PC-3 (cell line): Measurements from ENCODE around the gene RASL10A. TPM values are rescaled to one million over a fixed set of nuclear protein-coding genes. Genes with fewer than 3 reads are reported as not detected.

Experiments used
- ATAC-seq: fragments of 200-7000 bp; cut with Tn5 transposase; 2 replicates; pipeline ENCODE4 v1.9.1; 2020; ENCODE audit warnings: mild to moderate bottlenecking, moderate library complexity
- BruUV-seq: library from RNA; stranded (reverse); fragments of 400-500 nt; replicated peaks from 2 replicates; lab custom pipeline; 2021; lab: Mats Ljungman, UMichigan
- CTCF ChIA-PET: fragments of 300-600 bp; sonication (Branson Sonifier 250); formaldehyde crosslinking; loops from one replicate; lab custom pipeline; 2022; ENCODE audit warnings: antibody characterized with exemption; lab: Charles Lee
- POLR2A ChIA-PET: fragments of 300-600 bp; sonication (Branson Sonifier 250); formaldehyde crosslinking; loops from one replicate; lab custom pipeline; 2022; ENCODE audit warnings: antibody characterized with exemption; ENCODE audit not compliant: unreplicated experiment; lab: Charles Lee
- DNase-seq: peaks from one replicate; pipeline ENCODE4 v3.0.0-alpha.2; 2015
- H2AFZ ChIP-seq: fragments of 300-600 bp; sonication (generic); 2 replicates; pipeline ENCODE4 v1.6.0; 2016; ENCODE audit warnings: antibody characterized with exemption, low read length
- H3F3A ChIP-seq: fragments of 300-600 bp; sonication (generic); one replicate; pipeline ENCODE4 v1.6.0; 2017; ENCODE audit warnings: antibody characterized with exemption, low read length, control low read depth, mild to moderate bottlenecking; ENCODE audit not compliant: unreplicated experiment
- H3K27ac ChIP-seq: fragments of 300-600 bp; sonication (generic); 2 replicates; pipeline ENCODE4 v1.5.1; 2016; ENCODE audit warnings: mild to moderate bottlenecking, low read length
- H3K27me3 ChIP-seq: fragments of 300-600 bp; sonication (generic); 2 replicates; pipeline ENCODE4 v1.6.1; 2016; ENCODE audit warnings: low read length, mixed read lengths
- H3K36me3 ChIP-seq: fragments of 300-600 bp; sonication (generic); 2 replicates; pipeline ENCODE4 v1.6.1; 2016; ENCODE audit warnings: low read depth, mixed run types, low read length, mixed read lengths
- H3K4me1 ChIP-seq: fragments of 300-600 bp; sonication (generic); 2 replicates; pipeline ENCODE4 v1.5.1; 2016; ENCODE audit warnings: low read length; ENCODE audit not compliant: insufficient read depth
- H3K4me2 ChIP-seq: fragments of 300-600 bp; sonication (generic); 2 replicates; pipeline ENCODE4 v1.6.0; 2016; ENCODE audit warnings: low read length
- H3K4me3 ChIP-seq: fragments of 300-600 bp; sonication (generic); 2 replicates; pipeline ENCODE4 v1.5.1; 2016; ENCODE audit warnings: mild to moderate bottlenecking, low read length, mixed read lengths
- H3K79me2 ChIP-seq: fragments of 300-600 bp; sonication (generic); 2 replicates; pipeline ENCODE4 v1.6.1; 2017; ENCODE audit warnings: low read length, mixed read lengths
- H3K9ac ChIP-seq: fragments of 300-600 bp; sonication (generic); 2 replicates; pipeline ENCODE4 v1.6.0; 2016; ENCODE audit warnings: mild to moderate bottlenecking, low read length
- H3K9me2 ChIP-seq: fragments of 300-600 bp; sonication (generic); replicated peaks from 2 replicates; pipeline ENCODE4 v1.6.1; 2016; ENCODE audit warnings: mixed run types, low read length, mixed read lengths
- H3K9me3 ChIP-seq: fragments of 300-600 bp; sonication (generic); 2 replicates; pipeline ENCODE4 v1.6.1; 2016; ENCODE audit warnings: low read length, mixed read lengths
- H4K20me1 ChIP-seq: fragments of 300-600 bp; sonication (generic); 2 replicates; pipeline ENCODE4 v1.6.1; 2016; ENCODE audit warnings: low read length, mixed read lengths
- EZH2 ChIP-seq: fragments of 300-600 bp; sonication (generic); IDR thresholded peaks from one replicate; pipeline ENCODE4 v1.6.1; 2017; ENCODE audit warnings: antibody characterized with exemption, mild to moderate bottlenecking, low read length; ENCODE audit not compliant: unreplicated experiment
- EZH2phosphoT487 ChIP-seq: fragments of 300-600 bp; sonication (generic); IDR thresholded peaks from 2 replicates; pipeline ENCODE4 v1.6.1; 2018; ENCODE audit warnings: mild to moderate bottlenecking, antibody characterized with exemption, low read length, borderline replicate concordance
- intact Hi-C: fragments of 100-400 bp; cut with micrococcal nuclease; formaldehyde crosslinking; loops from 2 replicates; pipeline ENCODE4 v1.9.0; 2023
- total RNA-seq: library from RNA; depleted of rRNA; stranded (reverse); fragments of >200 nt; gene quantifications from 2 replicates; pipeline ENCODE4 v1.2.3, GENCODE V29; 2014
- TF ChIP-seq, protein P1 (sequence below): fragments of 300-600 bp; sonication (generic); conservative IDR thresholded peaks from 2 replicates; pipeline ENCODE4 v1.5.1; 2017; ENCODE audit warnings: antibody characterized with exemption, low read depth, mild to moderate bottlenecking, low read length

The RASL10A gene
- total RNA-seq, 1 experiment from 2014 or later: not detected

DNA sequence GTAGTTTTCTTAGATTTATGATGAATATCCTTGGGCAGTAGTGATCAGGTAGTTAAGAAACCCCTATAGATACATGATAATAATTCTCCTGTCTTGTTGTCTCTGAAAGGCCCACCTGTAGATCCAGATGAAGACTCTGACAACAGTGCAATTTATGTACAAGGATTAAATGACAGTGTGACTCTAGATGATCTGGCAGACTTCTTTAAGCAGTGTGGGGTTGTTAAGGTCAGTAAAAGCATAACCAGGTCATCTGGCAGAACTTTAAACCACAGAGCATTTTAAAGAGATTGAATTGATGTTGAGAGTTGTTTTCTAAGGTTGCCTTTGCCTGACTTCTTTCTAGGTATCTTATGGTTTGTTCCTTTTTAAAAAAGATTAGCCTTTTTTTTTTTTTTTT lies 23.1 kb downstream of the RASL10A start:
- Histone ChIP-seq H3K9me3 (no peaks in the 10 kb centered on the region), H3K27me3 (no peaks in the 10 kb centered on the region), H2AFZ (no peak overlapping the region), H3F3A (no peaks in the 10 kb centered on the region), H3K4me1 (no peaks in the 10 kb centered on the region), H3K36me3 (peaks cover 93% of the 10 kb centered on the region), H3K27ac (no peak overlapping the region), H3K9me2 (no peaks in the 10 kb centered on the region), H3K9ac (no peak overlapping the region), H4K20me1 (peaks cover 20% of the 10 kb centered on the region), H3K4me2 (no peak overlapping the region), H3K4me3 (no peak overlapping the region), H3K79me2 (peaks cover 16% of the 10 kb centered on the region)
- DNase-seq: no peak
- no peak for ATAC-seq
- ChIA-PET CTCF (no interaction called here), POLR2A (no interaction called here)
- intact Hi-C loops: no loop called here
- no TSS peak for BruUV-seq
- TF ChIP-seq EZH2 (no peak), EZH2phosphoT487 (no peak)
- TF ChIP-seq, protein P1, sequence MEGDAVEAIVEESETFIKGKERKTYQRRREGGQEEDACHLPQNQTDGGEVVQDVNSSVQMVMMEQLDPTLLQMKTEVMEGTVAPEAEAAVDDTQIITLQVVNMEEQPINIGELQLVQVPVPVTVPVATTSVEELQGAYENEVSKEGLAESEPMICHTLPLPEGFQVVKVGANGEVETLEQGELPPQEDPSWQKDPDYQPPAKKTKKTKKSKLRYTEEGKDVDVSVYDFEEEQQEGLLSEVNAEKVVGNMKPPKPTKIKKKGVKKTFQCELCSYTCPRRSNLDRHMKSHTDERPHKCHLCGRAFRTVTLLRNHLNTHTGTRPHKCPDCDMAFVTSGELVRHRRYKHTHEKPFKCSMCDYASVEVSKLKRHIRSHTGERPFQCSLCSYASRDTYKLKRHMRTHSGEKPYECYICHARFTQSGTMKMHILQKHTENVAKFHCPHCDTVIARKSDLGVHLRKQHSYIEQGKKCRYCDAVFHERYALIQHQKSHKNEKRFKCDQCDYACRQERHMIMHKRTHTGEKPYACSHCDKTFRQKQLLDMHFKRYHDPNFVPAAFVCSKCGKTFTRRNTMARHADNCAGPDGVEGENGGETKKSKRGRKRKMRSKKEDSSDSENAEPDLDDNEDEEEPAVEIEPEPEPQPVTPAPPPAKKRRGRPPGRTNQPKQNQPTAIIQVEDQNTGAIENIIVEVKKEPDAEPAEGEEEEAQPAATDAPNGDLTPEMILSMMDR: no peak

DNA sequence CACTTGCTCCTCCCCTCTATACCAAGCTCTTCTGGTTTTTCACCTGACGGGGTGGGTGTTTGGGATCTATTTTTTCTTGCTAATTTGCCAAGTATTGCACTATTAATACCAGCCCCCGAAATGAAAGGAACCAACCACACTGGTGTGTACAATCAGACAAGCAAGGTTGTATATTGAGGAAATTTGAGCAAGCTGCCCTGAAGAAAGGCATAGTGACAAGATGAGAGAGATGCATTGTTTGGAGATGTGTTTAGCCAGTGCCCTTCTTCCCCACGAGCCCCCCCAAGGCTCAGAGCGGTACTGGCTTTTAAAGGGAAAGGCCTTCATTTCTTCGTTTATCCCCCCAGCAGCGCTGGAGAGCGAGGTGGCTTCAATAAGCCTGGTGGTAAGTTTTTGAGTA lies 24.3 kb downstream of the RASL10A start:
- intact Hi-C loops: no loop called here
- H3K9me2 ChIP-seq: no peaks in the 10 kb centered on the region
- ChIA-PET POLR2A (no interaction called here), CTCF (no interaction called here)
- H3K4me1 ChIP-seq: no peaks in the 10 kb centered on the region
- peaks cover 20% of the 10 kb centered on the region for H4K20me1 ChIP-seq
- peaks cover 89% of the 10 kb centered on the region for H3K36me3 ChIP-seq
- H3K27me3 ChIP-seq: no peaks in the 10 kb centered on the region
- no peak overlapping the region for H3K4me2 ChIP-seq
- TF ChIP-seq EZH2phosphoT487: no peak
- TF ChIP-seq EZH2: no peak
- TF ChIP-seq, protein P1: no peak
- no peaks in the 10 kb centered on the region for H3F3A ChIP-seq
- no peak overlapping the region for H2AFZ ChIP-seq
- DNase-seq: no peak
- no peak overlapping the region for H3K4me3 ChIP-seq
- BruUV-seq: no TSS peak
- ATAC-seq: no peak
- no peak overlapping the region for H3K27ac ChIP-seq
- H3K9me3 ChIP-seq: no peaks in the 10 kb centered on the region
- no peak overlapping the region for H3K9ac ChIP-seq
- H3K79me2 ChIP-seq: peaks cover 21% of the 10 kb centered on the region

DNA sequence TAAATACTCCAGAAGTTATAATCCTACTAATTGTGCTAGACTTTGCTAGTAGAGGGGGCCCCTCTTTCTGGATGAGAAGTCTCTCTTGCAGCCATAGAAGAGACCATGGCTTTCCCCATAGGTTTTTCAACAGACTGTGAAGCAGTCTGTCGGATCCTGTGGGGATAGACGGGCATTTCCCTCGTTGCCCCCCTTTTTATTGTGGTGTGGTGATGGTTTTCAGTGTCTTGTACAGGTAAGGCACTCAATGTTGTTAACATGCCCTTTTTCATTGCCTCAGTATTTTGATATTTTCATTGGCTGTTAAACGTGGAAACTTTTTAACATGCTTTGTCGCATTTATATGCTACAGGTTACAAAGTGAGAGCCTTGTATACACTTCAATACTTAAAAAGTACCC lies 25.4 kb downstream of the RASL10A start:
- H3K79me2 ChIP-seq: peaks cover 25% of the 10 kb centered on the region
- H4K20me1 ChIP-seq: peaks cover 16% of the 10 kb centered on the region
- ATAC-seq (no peak), DNase-seq (no peak)
- H3F3A ChIP-seq: no peaks in the 10 kb centered on the region
- H2AFZ ChIP-seq: no peak overlapping the region
- no peak overlapping the region for H3K9ac ChIP-seq
- ChIA-PET POLR2A (no interaction called here), CTCF (no interaction called here)
- BruUV-seq: no TSS peak
- H3K9me2 ChIP-seq: no peaks in the 10 kb centered on the region
- H3K9me3 ChIP-seq: no peaks in the 10 kb centered on the region
- intact Hi-C loops: no loop called here
- H3K4me2 ChIP-seq: no peak overlapping the region
- no peak overlapping the region for H3K27ac ChIP-seq
- H3K4me1 ChIP-seq: no peaks in the 10 kb centered on the region
- no peak for TF ChIP-seq EZH2
- TF ChIP-seq, protein P1: no peak
- no peak for TF ChIP-seq EZH2phosphoT487
- H3K27me3 ChIP-seq: no peaks in the 10 kb centered on the region
- peaks cover 84% of the 10 kb centered on the region for H3K36me3 ChIP-seq
- no peak overlapping the region for H3K4me3 ChIP-seq
